Mesendoderm (in vitro differentiated cells): ENCODE data around the gene NEUROD2.
"Not testable (repeated sequence)": the region's sequence is repeated elsewhere in the genome, so short reads cannot be mapped to it uniquely, and the experiment has no call there.

ENCODE experiments used
- DNase-seq: peaks from one replicate; pipeline ENCODE4 v3.0.0; 2013
- H2AK5ac ChIP-seq: 2 replicates; pipeline ENCODE4 v1.6.1; 2013; ENCODE audit warnings: low read length, inconsistent platforms
- H2BK120ac ChIP-seq: 2 replicates; pipeline ENCODE4 v1.6.1; 2013; ENCODE audit warnings: low read depth, mild to moderate bottlenecking, low read length, moderate library complexity, mixed read lengths
- H2BK15ac ChIP-seq: replicated peaks from 2 replicates; pipeline ENCODE4 v1.6.1; 2013; ENCODE audit warnings: low read depth, mild to moderate bottlenecking, moderate library complexity
- H2BK5ac ChIP-seq: 2 replicates; pipeline ENCODE4 v1.6.1; 2013; ENCODE audit warnings: low read length, inconsistent platforms
- H3K18ac ChIP-seq: 2 replicates; pipeline ENCODE4 v1.6.1; 2013; ENCODE audit warnings: mild to moderate bottlenecking, low read length, mixed read lengths
- H3K23ac ChIP-seq: one replicate; pipeline ENCODE4 v1.6.1; 2013; ENCODE audit warnings: low read length
- H3K27ac ChIP-seq: 2 replicates; pipeline ENCODE4 v1.5.1; 2013; ENCODE audit warnings: low read depth, mild to moderate bottlenecking, inconsistent platforms, low read length, moderate library complexity
- H3K27me3 ChIP-seq: 2 replicates; pipeline ENCODE4 v1.6.1; 2013; ENCODE audit warnings: low read length, control low read depth, mild to moderate bottlenecking, inconsistent platforms; ENCODE audit not compliant: insufficient read depth, poor library complexity
- H3K36me3 ChIP-seq: 2 replicates; pipeline ENCODE4 v1.6.1; 2013; ENCODE audit warnings: low read length, inconsistent platforms; ENCODE audit not compliant: control insufficient read depth, insufficient read depth
- H3K4ac ChIP-seq: one replicate; pipeline ENCODE4 v1.6.1; 2013; ENCODE audit warnings: low read depth, mild to moderate bottlenecking, low read length, moderate library complexity
- H3K4me1 ChIP-seq: 2 replicates; pipeline ENCODE4 v1.6.1; 2013; ENCODE audit warnings: low read depth, low read length, inconsistent platforms; ENCODE audit not compliant: control insufficient read depth
- H3K4me2 ChIP-seq: 2 replicates; pipeline ENCODE4 v1.6.1; 2013; ENCODE audit warnings: low read length
- H3K4me3 ChIP-seq: 2 replicates; pipeline ENCODE4 v1.5.1; 2013; ENCODE audit warnings: mild to moderate bottlenecking, low read length
- H3K56ac ChIP-seq: one replicate; pipeline ENCODE4 v1.6.1; 2013; ENCODE audit warnings: low read length
- H3K79me1 ChIP-seq: 2 replicates; pipeline ENCODE4 v1.6.1; 2013; ENCODE audit warnings: low read length, inconsistent platforms
- H3K79me2 ChIP-seq: 2 replicates; pipeline ENCODE4 v1.6.1; 2013; ENCODE audit warnings: mild to moderate bottlenecking, low read length; ENCODE audit not compliant: control insufficient read depth, insufficient read depth
- H3K9ac ChIP-seq: 2 replicates; pipeline ENCODE4 v1.6.1; 2013; ENCODE audit warnings: low read length, inconsistent platforms
- H4K5ac ChIP-seq: one replicate; pipeline ENCODE4 v1.6.1; 2013; ENCODE audit warnings: low read length
- H4K8ac ChIP-seq: one replicate; pipeline ENCODE4 v1.6.1; 2013; ENCODE audit warnings: low read depth, mild to moderate bottlenecking, control low read depth, low read length, moderate library complexity
- WGBS: extraction: QIAGEN DNeasy Blood & Tissue Kit; methylation state at CpG from one replicate; pipeline ENCODE4 v1.1.7; 2013; ENCODE audit warnings: low lambda C conversion rate, missing lambda C conversion rate; ENCODE audit not compliant: insufficient coverage; ENCODE audit errors: extremely low coverage; 5-methylcytosine and 5-hydroxymethylcytosine counted together

NEUROD2 gene

DNA sequence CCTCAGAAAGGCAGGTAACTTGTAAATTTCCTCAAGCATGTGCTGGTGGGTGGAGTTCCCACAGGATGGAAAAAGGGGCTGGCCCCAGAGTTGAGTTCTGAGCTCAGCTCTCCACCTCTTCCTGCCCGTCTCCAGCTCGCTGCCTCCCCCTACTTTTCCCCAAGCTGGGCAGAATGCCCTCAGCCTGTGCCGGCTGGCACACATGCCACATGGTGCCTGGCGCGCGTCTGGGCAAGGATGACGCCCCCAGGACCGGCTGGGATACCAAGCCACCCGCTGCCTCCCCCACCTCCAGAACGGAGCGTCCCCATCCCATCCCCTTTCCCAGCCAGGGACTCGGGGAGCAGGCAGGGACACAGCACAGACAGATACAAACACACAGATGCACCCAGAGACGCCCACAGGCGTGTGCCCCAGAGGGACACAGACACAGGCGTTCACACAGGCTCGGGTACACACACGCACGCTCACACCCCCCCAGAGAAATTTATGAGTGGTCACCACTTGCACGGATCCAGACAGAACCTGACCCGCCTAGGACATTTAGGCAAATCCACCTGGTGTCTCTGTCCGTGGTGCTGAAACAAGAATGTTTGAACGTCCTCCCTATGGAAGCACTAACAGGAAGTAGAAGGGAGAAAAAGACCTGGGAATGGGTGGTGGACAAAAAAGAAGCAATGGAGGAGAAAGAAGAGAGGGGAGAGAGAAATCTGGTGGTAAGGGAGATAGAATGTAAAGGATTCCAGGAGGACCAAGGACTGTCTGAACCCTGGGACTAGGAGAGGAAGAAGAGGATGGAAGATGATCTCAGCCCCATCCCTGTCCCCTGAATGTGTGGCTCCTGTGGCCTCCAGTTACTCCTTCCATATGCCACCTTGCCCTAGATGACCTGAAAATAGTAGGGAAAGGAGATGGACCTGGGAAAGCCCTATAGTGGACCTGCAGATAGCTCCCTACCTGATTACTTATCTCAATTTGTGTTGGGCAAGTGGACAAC lies 15.5 kb downstream of the NEUROD2 start:
- Histone ChIP-seq H3K36me3 (no peaks in the 10 kb centered on the region), H2BK5ac (no peak overlapping the region), H4K5ac (no peak overlapping the region), H3K56ac (no peak overlapping the region), H3K27ac (no peak overlapping the region), H3K4me3 (no peak overlapping the region), H3K79me2 (no peaks in the 10 kb centered on the region), H2BK120ac (no peak overlapping the region), H3K79me1 (no peaks in the 10 kb centered on the region), H4K8ac (no peak overlapping the region), H2AK5ac (no peak overlapping the region), H3K23ac (no peak overlapping the region), H3K9ac (no peak overlapping the region), H3K4ac (no peak overlapping the region), H3K27me3 (peaks cover 36% of the 10 kb centered on the region), H3K4me2 (no peak overlapping the region), H2BK15ac (no peak overlapping the region), H3K18ac (no peak overlapping the region), H3K4me1 (no peaks in the 10 kb centered on the region)
- WGBS: no CpG with 5 or more reads among the region's 22 CpGs
- DNase-seq: peak; percentile 83

DNA sequence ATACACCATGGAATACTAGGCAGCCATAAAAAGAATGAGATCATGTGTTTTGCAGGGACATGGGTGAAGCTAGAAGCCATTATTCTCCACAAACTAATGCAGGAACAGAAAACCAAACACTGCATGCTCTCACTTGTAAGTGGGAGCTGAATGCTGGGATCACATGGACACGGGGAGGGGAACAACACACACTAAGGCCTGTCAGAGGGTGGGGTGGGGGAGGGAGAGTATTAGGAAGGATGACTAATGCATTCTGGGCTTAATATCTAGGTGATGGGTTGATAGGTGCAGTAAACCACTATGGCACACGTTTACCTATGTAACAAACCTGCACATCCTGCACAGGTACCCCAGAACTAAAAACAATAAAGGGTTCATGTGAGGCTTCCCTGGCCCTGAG lies 17.5 kb downstream of the NEUROD2 start:
- peaks cover 16% of the 10 kb centered on the region for H3K27me3 ChIP-seq
- not testable (repeated sequence) for H2BK120ac ChIP-seq, H3K79me1 ChIP-seq, H2BK5ac ChIP-seq, H3K4me1 ChIP-seq, H3K18ac ChIP-seq, H2BK15ac ChIP-seq, H3K36me3 ChIP-seq, H3K4me3 ChIP-seq, H3K23ac ChIP-seq, H4K8ac ChIP-seq, H3K27ac ChIP-seq, DNase-seq, H4K5ac ChIP-seq, H3K4ac ChIP-seq, H2AK5ac ChIP-seq, H3K4me2 ChIP-seq, H3K56ac ChIP-seq, H3K9ac ChIP-seq, H3K79me2 ChIP-seq
- WGBS: no CpG with 5 or more reads among the region's 2 CpGs

DNA sequence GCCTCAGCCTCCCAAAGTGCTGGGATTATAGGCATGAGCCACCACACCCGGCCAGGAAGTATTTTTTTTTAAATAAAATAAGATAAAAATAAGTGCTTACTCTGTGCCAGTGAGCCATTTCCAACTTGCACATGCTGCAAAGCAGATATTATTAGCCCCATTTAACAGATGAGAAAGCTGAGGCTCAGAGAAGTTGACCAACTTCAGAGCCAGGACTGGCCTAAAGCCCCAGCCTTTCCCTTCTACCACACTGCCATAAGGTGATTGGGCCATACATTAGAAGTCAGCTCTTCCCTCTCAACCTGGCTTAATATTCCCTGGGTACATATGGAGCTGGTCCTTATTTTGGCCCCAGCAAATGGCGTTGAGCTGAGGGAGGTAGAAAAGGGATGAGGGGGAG lies 25.1 kb downstream of the NEUROD2 start:
- Histone ChIP-seq H3K27ac (no peak overlapping the region), H2BK5ac (no peak overlapping the region), H2AK5ac (no peak overlapping the region), H3K56ac (no peak overlapping the region), H4K5ac (no peak overlapping the region), H2BK120ac (no peak overlapping the region), H3K4me2 (no peak overlapping the region), H3K79me1 (no peaks in the 10 kb centered on the region), H3K27me3 (no peaks in the 10 kb centered on the region), H3K4me1 (peaks cover 4% of the 10 kb centered on the region), H3K79me2 (no peaks in the 10 kb centered on the region), H3K4ac (no peak overlapping the region), H4K8ac (no peak overlapping the region), H3K23ac (no peak overlapping the region), H3K18ac (no peak overlapping the region), H3K4me3 (no peak overlapping the region), H3K36me3 (no peaks in the 10 kb centered on the region), H3K9ac (no peak overlapping the region), H2BK15ac (no peak overlapping the region)
- DNase-seq: no peak
- WGBS: no CpG with 5 or more reads among the region's 2 CpGs

DNA sequence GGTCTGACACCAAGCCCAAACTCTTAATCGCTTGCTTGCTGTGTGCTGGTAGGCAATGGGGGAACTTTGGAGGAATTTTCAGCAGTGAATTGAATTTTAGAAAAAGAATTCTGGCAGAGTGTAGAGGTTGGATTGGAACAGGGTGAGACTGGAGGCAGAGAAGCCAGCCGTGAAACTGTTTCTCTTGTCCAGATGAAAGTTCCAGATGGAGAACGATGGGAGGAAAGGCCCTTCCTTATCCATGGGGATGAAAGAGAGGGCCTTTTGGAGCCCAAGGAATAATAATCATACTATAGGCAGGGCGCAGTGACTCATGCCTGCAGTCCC lies 26.0 kb downstream of the NEUROD2 start:
- H3K27ac ChIP-seq: no peak overlapping the region
- no peaks in the 10 kb centered on the region for H3K79me2 ChIP-seq
- H4K5ac ChIP-seq: no peak overlapping the region
- no peak overlapping the region for H3K9ac ChIP-seq
- no CpG with 5 or more reads among the region's 4 CpGs for WGBS
- no peak overlapping the region for H3K4ac ChIP-seq
- no peak overlapping the region for H2BK15ac ChIP-seq
- DNase-seq: no peak
- no peak overlapping the region for H3K18ac ChIP-seq
- H3K79me1 ChIP-seq: no peaks in the 10 kb centered on the region
- no peaks in the 10 kb centered on the region for H3K36me3 ChIP-seq
- H3K56ac ChIP-seq: no peak overlapping the region
- no peak overlapping the region for H2BK120ac ChIP-seq
- no peaks in the 10 kb centered on the region for H3K27me3 ChIP-seq
- H2AK5ac ChIP-seq: no peak overlapping the region
- no peak overlapping the region for H2BK5ac ChIP-seq
- H3K4me2 ChIP-seq: no peak overlapping the region
- no peak overlapping the region for H4K8ac ChIP-seq
- peaks cover 4% of the 10 kb centered on the region for H3K4me1 ChIP-seq
- H3K4me3 ChIP-seq: no peak overlapping the region
- H3K23ac ChIP-seq: no peak overlapping the region

DNA sequence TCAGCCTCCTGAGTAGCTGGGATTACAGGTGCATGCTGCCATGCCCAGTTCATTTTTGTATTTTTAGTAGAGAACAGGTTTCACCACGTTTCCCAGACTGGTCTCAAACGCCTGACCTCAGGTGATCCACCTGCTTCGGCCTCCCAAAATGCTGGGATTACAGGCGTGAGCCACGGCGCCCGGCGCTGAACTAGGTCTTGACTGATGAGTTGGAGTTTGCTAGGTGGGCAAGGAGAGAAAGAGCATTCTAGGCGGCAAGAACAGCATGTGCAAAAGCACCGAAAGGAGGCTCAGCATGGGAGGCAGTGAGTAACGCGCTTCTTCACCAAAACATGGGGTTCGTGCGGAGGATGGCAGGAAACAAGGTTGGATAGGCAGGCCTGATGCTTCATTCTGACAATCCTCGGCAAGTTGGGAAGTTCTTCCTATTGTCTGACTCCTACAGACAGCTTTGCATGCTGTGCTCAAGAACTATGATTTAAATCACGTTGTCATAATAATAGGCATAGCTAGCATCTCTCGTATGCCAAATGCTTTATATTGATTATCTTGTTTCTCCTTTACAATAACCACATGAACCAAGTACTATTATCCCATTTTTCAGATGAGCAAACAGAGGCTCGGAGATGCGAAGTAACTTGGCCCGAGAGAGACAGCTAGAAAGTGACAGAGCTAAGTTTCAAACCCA lies 26.5 kb downstream of the NEUROD2 start:
- WGBS: no CpG with 5 or more reads among the region's 20 CpGs

More for the DNA sequence above, 26.5 kb downstream of the NEUROD2 start:
- Histone ChIP-seq H3K79me1 (no peaks in the 10 kb centered on the region), H4K8ac (no peak overlapping the region), H3K56ac (no peak overlapping the region), H2AK5ac (no peak overlapping the region), H3K23ac (no peak overlapping the region), H3K27me3 (no peaks in the 10 kb centered on the region), H2BK120ac (no peak overlapping the region), H3K4ac (no peak overlapping the region), H3K9ac (no peak overlapping the region), H3K18ac (no peak overlapping the region), H2BK5ac (no peak overlapping the region), H3K36me3 (no peaks in the 10 kb centered on the region), H3K79me2 (no peaks in the 10 kb centered on the region), H3K4me1 (peaks cover 4% of the 10 kb centered on the region), H3K4me2 (no peak overlapping the region), H4K5ac (no peak overlapping the region), H2BK15ac (no peak overlapping the region), H3K4me3 (no peak overlapping the region), H3K27ac (no peak overlapping the region)
- no peak for DNase-seq
